ENCODE results near the gene ZNF785. TPM values are rescaled to one million over a fixed set of nuclear protein-coding genes. Genes with fewer than 3 reads are reported as not detected.

ZNF785 gene
- total and polyA plus RNA-seq, 2 of the 13 experiments (the other 11 are each of a cell fraction or from before 2014, with no cell fraction given) = 0.01 TPM; not detected in 1

GRCh38 chr16:30609926-30610839, 24.7 kb upstream of the ZNF785 start, which contains the start of gene ZNF689 (continued):
- TF ChIP-seq EED (CRISPR knock-in tag; IDR thresholded peaks at IDR 0.05) (peak; percentile 77), GATA4 (IDR thresholded peaks at IDR 0.05; ENCODE audit: borderline replicate concordance, low read depth) (peak; percentile 46; the same call in 1 of the 2 replicates), ZNF430 (CRISPR knock-in tag; IDR thresholded peaks at IDR 0.05) (peak; percentile 98), MXD4 (CRISPR knock-in tag; IDR thresholded peaks at IDR 0.05) (peak; percentile 83), ZNF446 (CRISPR knock-in tag; IDR thresholded peaks at IDR 0.05) (no peak), ZNF609 (CRISPR knock-in tag; IDR thresholded peaks at IDR 0.05; ENCODE audit: borderline replicate concordance) (peak; percentile 57; the same call in 1 of the 2 replicates), HNRNPL (IDR thresholded peaks at IDR 0.05; ENCODE audit: low read depth, low read length) (peak; percentile 69; the same call in 1 of the 2 replicates), KDM3A (CRISPR knock-in tag; IDR thresholded peaks at IDR 0.05; ENCODE audit: low read depth) (peak; percentile 95; the same call in 1 of the 2 replicates), ZNF724P (CRISPR knock-in tag; IDR thresholded peaks at IDR 0.05; ENCODE audit: borderline replicate concordance) (0 out of 2 replicates have a peak, but pooled peaks have one; percentile 60), ZNF468 (CRISPR knock-in tag; IDR thresholded peaks at IDR 0.05) (no peak), ZMYM4 (CRISPR knock-in tag; IDR thresholded peaks at IDR 0.05) (peak; percentile 75), ZNF598 (CRISPR knock-in tag; IDR thresholded peaks at IDR 0.05; ENCODE audit: borderline replicate concordance) (peak; percentile 91), RBM22 (optimal IDR thresholded peaks at IDR 0.05; ENCODE audit: low read length) (peak; percentile 65), ZNF512B (CRISPR knock-in tag; IDR thresholded peaks at IDR 0.05; ENCODE audit: borderline replicate concordance) (peak; percentile 92; the same call in 1 of the 2 replicates), TMF1 (CRISPR knock-in tag; IDR thresholded peaks at IDR 0.05; ENCODE audit: low read depth) (peak; percentile 48; the same call in 1 of the 2 replicates), SIX4 (CRISPR knock-in tag; IDR thresholded peaks at IDR 0.05) (0 out of 2 replicates have a peak, but pooled peaks have one; percentile 58), CREB1 (IDR thresholded peaks at IDR 0.05) (peak; percentile 87), CREB1 (CRISPR knock-in tag; IDR thresholded peaks at IDR 0.05) (peak; percentile 93), LCORL (IDR thresholded peaks at IDR 0.05) (peak; percentile 94), LCORL (CRISPR knock-in tag; IDR thresholded peaks at IDR 0.05) (peak; percentile 77; the same call in 1 of the 2 replicates), ZNF878 (CRISPR knock-in tag; IDR thresholded peaks at IDR 0.05) (peak; percentile 90), ZNF749 (CRISPR knock-in tag; IDR thresholded peaks at IDR 0.05; ENCODE audit: borderline replicate concordance) (peak; percentile 24; the same call in 1 of the 2 replicates), HMGA1 (CRISPR knock-in tag; conservative IDR thresholded peaks at IDR 0.05) (no peak)
